GM12878 (cell line): ENCODE measurements around the gene DYTN. TPM values are rescaled to one million over a fixed set of nuclear protein-coding genes. Genes with fewer than 3 reads are reported as not detected.

Source experiments
- ATAC-seq: fragments of 200-7000 bp; cut with Tn5 transposase; 3 replicates; pipeline ENCODE4 v1.9.1; 2020; ENCODE audit warnings: mild to moderate bottlenecking, moderate library complexity
- BruUV-seq: library from RNA; stranded (reverse); fragments of 400-500 nt; replicated peaks from 2 replicates; lab custom pipeline; 2021; lab: Mats Ljungman, UMichigan
- CTCF ChIA-PET: fragments of 300-600 bp; sonication (Branson Sonifier 250); formaldehyde crosslinking; extraction: SDS; loops from one replicate; lab custom pipeline; 2021; ENCODE audit warnings: inconsistent platforms; lab: Yijun Ruan, JAX
- POLR2A ChIA-PET: fragments of 350-600 bp; formaldehyde crosslinking; extraction: SDS; loops from one replicate; lab custom pipeline; 2021; ENCODE audit warnings: inconsistent platforms; lab: Charles Lee
- RAD21 ChIA-PET: fragments of 300-600 bp; sonication (Branson Sonifier 250); formaldehyde crosslinking; loops from one replicate; lab custom pipeline; 2023; ENCODE audit warnings: antibody characterized with exemption; ENCODE audit not compliant: unreplicated experiment; lab: Charles Lee
- SMC1A ChIA-PET: fragments of 300-600 bp; sonication (Branson Sonifier 250); formaldehyde crosslinking; loops from one replicate; lab custom pipeline; 2023; ENCODE audit not compliant: unreplicated experiment, uncharacterized antibody; lab: Charles Lee
- DNase-seq: peaks from one replicate; pipeline ENCODE4 v3.0.0-alpha.2; 2011; ENCODE audit warnings: low read depth, low spot score
- FAIRE-seq: peaks from 3 replicates; lab custom pipeline; 2011; peaks lifted over from hg19 to GRCh38; lab: Jason Lieb, UNC
- H2AFZ ChIP-seq: 2 replicates; pipeline ENCODE4 v1.6.0; 2011; ENCODE audit warnings: low read depth, low read length, control low read depth; ENCODE audit not compliant: control insufficient read depth
- H3K27ac ChIP-seq: 2 replicates; pipeline ENCODE4 v1.5.1; 2011; ENCODE audit warnings: control low read depth; ENCODE audit not compliant: control insufficient read depth, insufficient read depth
- H3K27me3 ChIP-seq, 2 experiments: replicated peaks in 1 of 2; 2 replicates each; pipeline versions ENCODE4 v1.6.0 to v1.6.1; 2011; ENCODE audit warnings: low read length in 1 of 2; ENCODE audit not compliant: control insufficient read depth in 2 of 2, insufficient read depth in 2 of 2
- H3K36me3 ChIP-seq, 2 experiments: 2 replicates each; pipeline ENCODE4 v1.5.1; 2011; ENCODE audit warnings: low read length in 1 of 2; ENCODE audit not compliant: control insufficient read depth in 2 of 2, insufficient read depth in 2 of 2
- H3K4me1 ChIP-seq: 2 replicates; pipeline ENCODE4 v1.6.1; 2011; ENCODE audit warnings: mild to moderate bottlenecking, low read length, moderate library complexity, mixed read lengths; ENCODE audit not compliant: control insufficient read depth, insufficient read depth
- H3K4me2 ChIP-seq: 2 replicates; pipeline ENCODE4 v1.6.0; 2011; ENCODE audit warnings: control low read depth; ENCODE audit not compliant: control insufficient read depth, insufficient read depth
- H3K4me3 ChIP-seq: fragments of 200-600 bp; sonication (generic); 2 replicates; pipeline ENCODE4 v1.5.1; 2016
- H3K79me2 ChIP-seq: 2 replicates; pipeline ENCODE4 v1.6.0; 2011; ENCODE audit warnings: low read length; ENCODE audit not compliant: control insufficient read depth, insufficient read depth
- H3K9ac ChIP-seq: 2 replicates; pipeline ENCODE4 v1.8.0; 2011; ENCODE audit warnings: low read length, control low read depth, mixed read lengths; ENCODE audit not compliant: control insufficient read depth, insufficient read depth
- H3K9me3 ChIP-seq: replicated peaks from 3 replicates; pipeline ENCODE4 v1.5.1; 2011; ENCODE audit warnings: mild to moderate bottlenecking, low read length; ENCODE audit not compliant: control insufficient read depth, insufficient read depth
- H4K20me1 ChIP-seq: 2 replicates; pipeline ENCODE4 v1.6.0; 2011; ENCODE audit not compliant: control insufficient read depth, insufficient read depth
- ATF7 ChIP-seq: fragments of 450-650 bp; IDR thresholded peaks from 2 replicates; pipeline ENCODE4 v1.6.1; 2016; ENCODE audit warnings: low read depth, mild to moderate bottlenecking
- EGR1 ChIP-seq, 2 experiments: IDR thresholded peaks; 1 replicate in 1 of 2; 2 replicates in 1 of 2; pipeline ENCODE4 v1.6.1; 2011 to 2012; ENCODE audit warnings: low read depth in 2 of 2, low read length in 2 of 2, borderline replicate concordance in 1 of 2, mild to moderate bottlenecking in 1 of 2, moderate library complexity in 1 of 2
- FOS ChIP-seq: IDR thresholded peaks from 3 replicates; pipeline ENCODE4 v1.6.1; 2011; ENCODE audit warnings: borderline replicate concordance; ENCODE audit not compliant: insufficient read length; ENCODE audit errors: extremely low read depth
- LARP7 ChIP-seq: fragments of 450-650 bp; IDR thresholded peaks from 2 replicates; pipeline ENCODE4 v1.6.1; 2017; ENCODE audit warnings: mild to moderate bottlenecking
- RBBP5 ChIP-seq: fragments of 200-600 bp; sonication (generic); conservative IDR thresholded peaks from 2 replicates; pipeline ENCODE4 v1.6.1; 2016
- SP1 ChIP-seq: IDR thresholded peaks from one replicate; pipeline ENCODE4 v1.6.1; 2011; ENCODE audit warnings: low read depth, low read length
- SREBF1 ChIP-seq: IDR thresholded peaks from 2 replicates; pipeline ENCODE4 v1.6.1; 2012; ENCODE audit warnings: mild to moderate bottlenecking, low read length
- ZNF592 ChIP-seq: fragments of 450-650 bp; IDR thresholded peaks from 2 replicates; pipeline ENCODE4 v1.6.1; 2017; ENCODE audit warnings: mild to moderate bottlenecking, moderate library complexity
- ZNF687 ChIP-seq: fragments of 450-650 bp; IDR thresholded peaks from 2 replicates; pipeline ENCODE4 v1.6.1; 2017; ENCODE audit warnings: mild to moderate bottlenecking, moderate library complexity
- WGBS: methylation state at CpG from one replicate; pipeline ENCODE4 v1.1.6; 2016; ENCODE audit warnings: low lambda C conversion rate; ENCODE audit not compliant: insufficient replicate concordance, insufficient coverage; ENCODE audit errors: missing lambda C conversion rate; 5-methylcytosine and 5-hydroxymethylcytosine counted together
- in situ Hi-C: fragments of 300-500 bp; cut with MboI; formaldehyde crosslinking; loops from 9 replicates; pipeline ENCODE4 v1.14.3; 2018; ENCODE audit warnings: mixed read lengths
- intact Hi-C: fragments of 100-400 bp; cut with micrococcal nuclease; formaldehyde crosslinking; loops from one replicate; pipeline ENCODE4 v1.14.2; 2022; ENCODE audit not compliant: unreplicated experiment
- polyA plus RNA-seq, 11 experiments: library from polyadenylated mRNA; depleted of rRNA in 4 of 11; unstranded in 6 of 11; stranded (reverse) in 5 of 11; fragments of >200 nt; fragmentation: Nextera tagmentation in 4 of 11; fragmentation: Illumina TruSeq in 1 of 11; extraction: Ambion mirVana in 4 of 11; extraction: Trizol in 1 of 11; gene quantifications; 1 replicate in 1 of 11; 2 replicates in 10 of 11; pipeline versions ENCODE4 v1.2.1 to v1.2.3, GENCODE V29; 2011 to 2016; ENCODE audit warnings: inconsistent platforms in 2 of 11, missing spikeins in 2 of 11, low read depth in 1 of 11
- total RNA-seq, 4 experiments: library from RNA; depleted of rRNA in 3 of 4; stranded (reverse); fragments of >200 nt in 3 of 4; fragmentation: Illumina TruSeq in 1 of 4; extraction: Trizol in 1 of 4; gene quantifications; 2 replicates each; pipeline versions ENCODE4 v1.2.1 to v1.2.3, GENCODE V29; 2013 to 2021
- TF ChIP-seq, protein P1 (sequence below), 3 experiments: IDR thresholded peaks in 2 of 3; conservative IDR thresholded peaks in 1 of 3; 2 replicates each; pipeline ENCODE4 v1.5.1; 2011; ENCODE audit warnings: low read depth in 3 of 3, low read length in 3 of 3, mild to moderate bottlenecking in 3 of 3, control low read depth in 2 of 3, moderate library complexity in 2 of 3, inconsistent platforms in 1 of 3, mixed read lengths in 1 of 3; ENCODE audit not compliant: control insufficient read depth in 2 of 3, insufficient read depth in 1 of 3; ENCODE audit errors: extremely low read depth in 1 of 3
- TF ChIP-seq, protein P2 (sequence below): IDR thresholded peaks from 2 replicates; pipeline ENCODE4 v1.6.1; 2011; ENCODE audit warnings: borderline replicate concordance, low read depth, mild to moderate bottlenecking, moderate library complexity, low read length; ENCODE audit not compliant: insufficient read depth, poor library complexity, severe bottlenecking

The DYTN gene
- total and polyA plus RNA-seq, 10 of the 15 experiments (the other 5 are each of a cell fraction or from before 2014, with no cell fraction given): 0.02 to 0.32 (median 0.09) TPM; not detected in 3

- in situ Hi-C loops (no loop called here), intact Hi-C loops (no loop called here)
- H3K9me3 ChIP-seq: no peaks in the 10 kb centered on the region
- ATAC-seq: no peak
- ChIA-PET RAD21 (interaction anchor here (1.4 kb wide), 1 partner anchor 79 kb away, joined by 3 read pairs; no protein-coding TSS in a partner anchor), POLR2A (no interaction called here), SMC1A (interaction anchor here (1.2 kb wide), 1 partner anchor 11 kb away, joined by 4 read pairs; no protein-coding TSS in a partner anchor), CTCF (interaction anchor here (1.0 kb wide), 1 partner anchor 10 kb away, joined by 3 read pairs; no protein-coding TSS in a partner anchor)
- no peaks in the 10 kb centered on the region for H3K79me2 ChIP-seq
- H3K27ac ChIP-seq: no peak overlapping the region
- 55% methylated on average over 7 of the region's 7 CpGs for WGBS
- BruUV-seq: no TSS peak
- no peak overlapping the region for H2AFZ ChIP-seq
- H4K20me1 ChIP-seq: no peaks in the 10 kb centered on the region
- H3K9ac ChIP-seq: no peak overlapping the region
- DNase-seq: no peak
- no peaks in the 10 kb centered on the region for H3K27me3 ChIP-seq
- H3K36me3 ChIP-seq: no peaks in the 10 kb centered on the region
- no peak overlapping the region for H3K4me2 ChIP-seq
- H3K4me1 ChIP-seq: no peaks in the 10 kb centered on the region
- H3K4me3 ChIP-seq: no peak overlapping the region
- no peak for FAIRE-seq
- TF ChIP-seq SREBF1 (no peak), LARP7 (no peak), ZNF687 (no peak), ATF7 (no peak), ZNF592 (no peak), FOS (no peak), EGR1 (IDR thresholded peaks at IDR 0.05; ENCODE audit: borderline replicate concordance in 1 of 2, low read depth in 2 of 2, low read length in 2 of 2) (no peak), RBBP5 (no peak), SP1 (no peak)
- TF ChIP-seq, protein P1, sequence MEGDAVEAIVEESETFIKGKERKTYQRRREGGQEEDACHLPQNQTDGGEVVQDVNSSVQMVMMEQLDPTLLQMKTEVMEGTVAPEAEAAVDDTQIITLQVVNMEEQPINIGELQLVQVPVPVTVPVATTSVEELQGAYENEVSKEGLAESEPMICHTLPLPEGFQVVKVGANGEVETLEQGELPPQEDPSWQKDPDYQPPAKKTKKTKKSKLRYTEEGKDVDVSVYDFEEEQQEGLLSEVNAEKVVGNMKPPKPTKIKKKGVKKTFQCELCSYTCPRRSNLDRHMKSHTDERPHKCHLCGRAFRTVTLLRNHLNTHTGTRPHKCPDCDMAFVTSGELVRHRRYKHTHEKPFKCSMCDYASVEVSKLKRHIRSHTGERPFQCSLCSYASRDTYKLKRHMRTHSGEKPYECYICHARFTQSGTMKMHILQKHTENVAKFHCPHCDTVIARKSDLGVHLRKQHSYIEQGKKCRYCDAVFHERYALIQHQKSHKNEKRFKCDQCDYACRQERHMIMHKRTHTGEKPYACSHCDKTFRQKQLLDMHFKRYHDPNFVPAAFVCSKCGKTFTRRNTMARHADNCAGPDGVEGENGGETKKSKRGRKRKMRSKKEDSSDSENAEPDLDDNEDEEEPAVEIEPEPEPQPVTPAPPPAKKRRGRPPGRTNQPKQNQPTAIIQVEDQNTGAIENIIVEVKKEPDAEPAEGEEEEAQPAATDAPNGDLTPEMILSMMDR (IDR thresholded peaks at IDR 0.05 in 2 of 3, conservative IDR thresholded peaks at IDR 0.05 in 1 of 3; ENCODE audit: control insufficient read depth in 2 of 3, extremely low read depth in 1 of 3, insufficient read depth in 1 of 3, low read depth in 3 of 3, low read length in 3 of 3): no peak
- TF ChIP-seq, protein P2, sequence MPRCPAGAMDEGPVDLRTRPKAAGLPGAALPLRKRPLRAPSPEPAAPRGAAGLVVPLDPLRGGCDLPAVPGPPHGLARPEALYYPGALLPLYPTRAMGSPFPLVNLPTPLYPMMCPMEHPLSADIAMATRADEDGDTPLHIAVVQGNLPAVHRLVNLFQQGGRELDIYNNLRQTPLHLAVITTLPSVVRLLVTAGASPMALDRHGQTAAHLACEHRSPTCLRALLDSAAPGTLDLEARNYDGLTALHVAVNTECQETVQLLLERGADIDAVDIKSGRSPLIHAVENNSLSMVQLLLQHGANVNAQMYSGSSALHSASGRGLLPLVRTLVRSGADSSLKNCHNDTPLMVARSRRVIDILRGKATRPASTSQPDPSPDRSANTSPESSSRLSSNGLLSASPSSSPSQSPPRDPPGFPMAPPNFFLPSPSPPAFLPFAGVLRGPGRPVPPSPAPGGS: no peak
Measured at GRCh38 chr2:206615417-206616089, 102.6 kb downstream of the DYTN start.
